ENCODE measurements around the gene APP.

The APP gene

GRCh38 chr21:26052057-26052456 lies 118.5 kb downstream of the APP start:
- Histone ChIP-seq H3K4me2 (ENCODE audit: low read depth, low read length) (no peak overlapping the region), H3K4me3 (ENCODE audit: low read length) (no peak overlapping the region), H3K27me3 (replicated peaks; ENCODE audit: insufficient read depth, low read length) (no peaks in the 10 kb centered on the region), H4K20me1 (ENCODE audit: insufficient read depth, low read length) (no peaks in the 10 kb centered on the region), H3F3A (ENCODE audit: insufficient read depth, low read length) (no peaks in the 10 kb centered on the region), H3K9me3 (replicated peaks; ENCODE audit: insufficient read depth, low read length) (no peaks in the 10 kb centered on the region), H3K9me2 (replicated peaks; ENCODE audit: insufficient read depth, low read length) (no peaks in the 10 kb centered on the region), H3K36me3 (replicated peaks; ENCODE audit: insufficient read depth, low read length) (no peaks in the 10 kb centered on the region), H3K4me1 (ENCODE audit: low read length) (no peaks in the 10 kb centered on the region), H3K79me2 (ENCODE audit: low read length) (no peaks in the 10 kb centered on the region), H3K9ac (ENCODE audit: low read length) (no peak overlapping the region), H2AFZ (ENCODE audit: low read length) (no peak overlapping the region), H3K27ac (ENCODE audit: low read length) (no peak overlapping the region)
- DNase-seq: no peak
- TF ChIP-seq EZH2 (optimal IDR thresholded peaks at IDR 0.05; ENCODE audit: low read depth, low read length) (no peak), CTCF (IDR thresholded peaks at IDR 0.05; ENCODE audit: low read length) (no peak), EZH2phosphoT487 (IDR thresholded peaks at IDR 0.05; ENCODE audit: low read length) (no peak)

- Histone ChIP-seq H3K9ac (ENCODE audit: low read length) (no peak overlapping the region), H3K4me2 (ENCODE audit: low read depth, low read length) (no peak overlapping the region), H3K9me3 (replicated peaks; ENCODE audit: insufficient read depth, low read length) (no peaks in the 10 kb centered on the region), H4K20me1 (ENCODE audit: insufficient read depth, low read length) (no peaks in the 10 kb centered on the region), H3K36me3 (replicated peaks; ENCODE audit: insufficient read depth, low read length) (no peaks in the 10 kb centered on the region), H3K27ac (ENCODE audit: low read length) (no peak overlapping the region), H3K9me2 (replicated peaks; ENCODE audit: insufficient read depth, low read length) (no peaks in the 10 kb centered on the region), H3F3A (ENCODE audit: insufficient read depth, low read length) (no peaks in the 10 kb centered on the region), H3K4me3 (ENCODE audit: low read length) (no peak overlapping the region), H2AFZ (ENCODE audit: low read length) (no peak overlapping the region), H3K27me3 (replicated peaks; ENCODE audit: insufficient read depth, low read length) (no peaks in the 10 kb centered on the region), H3K79me2 (ENCODE audit: low read length) (peaks cover 4% of the 10 kb centered on the region; the same call in 1 of the 2 replicates), H3K4me1 (ENCODE audit: low read length) (no peaks in the 10 kb centered on the region)
- TF ChIP-seq CTCF (IDR thresholded peaks at IDR 0.05; ENCODE audit: low read length) (no peak), EZH2 (optimal IDR thresholded peaks at IDR 0.05; ENCODE audit: low read depth, low read length) (no peak), EZH2phosphoT487 (IDR thresholded peaks at IDR 0.05; ENCODE audit: low read length) (no peak)
- no peak for DNase-seq
Measured at GRCh38 chr21:26050857-26051256, 119.7 kb downstream of the APP start.

- DNase-seq: no peak
- TF ChIP-seq EZH2 (optimal IDR thresholded peaks at IDR 0.05; ENCODE audit: low read depth, low read length): no peak
- TF ChIP-seq EZH2phosphoT487 (IDR thresholded peaks at IDR 0.05; ENCODE audit: low read length): no peak
- no peak for TF ChIP-seq CTCF (IDR thresholded peaks at IDR 0.05; ENCODE audit: low read length)
- Histone ChIP-seq H3K79me2 (ENCODE audit: low read length) (peaks cover 4% of the 10 kb centered on the region; the same call in 1 of the 2 replicates), H4K20me1 (ENCODE audit: insufficient read depth, low read length) (no peaks in the 10 kb centered on the region), H3K4me1 (ENCODE audit: low read length) (no peaks in the 10 kb centered on the region), H3F3A (ENCODE audit: insufficient read depth, low read length) (no peaks in the 10 kb centered on the region), H3K36me3 (replicated peaks; ENCODE audit: insufficient read depth, low read length) (no peaks in the 10 kb centered on the region), H3K4me2 (ENCODE audit: low read depth, low read length) (no peak overlapping the region), H3K27ac (ENCODE audit: low read length) (no peak overlapping the region), H3K9ac (ENCODE audit: low read length) (no peak overlapping the region), H3K27me3 (replicated peaks; ENCODE audit: insufficient read depth, low read length) (no peaks in the 10 kb centered on the region), H3K9me2 (replicated peaks; ENCODE audit: insufficient read depth, low read length) (no peaks in the 10 kb centered on the region), H3K4me3 (ENCODE audit: low read length) (no peak overlapping the region), H3K9me3 (replicated peaks; ENCODE audit: insufficient read depth, low read length) (no peaks in the 10 kb centered on the region), H2AFZ (ENCODE audit: low read length) (no peak overlapping the region)
Measured at GRCh38 chr21:26049803-26050202, 120.8 kb downstream of the APP start.
